Stimulated activated CD4-positive, alpha-beta T cell treated with anti-CD3 and anti-CD28 coated beads, Interleukin-1b, Interleukin-23, amount 100 ng/mL, for 24 hours (primary cell): ENCODE data around the gene NHSL1.

Experiments used
- DNase-seq, 4 experiments: peaks; one replicate each; pipeline ENCODE4 v3.0.0-alpha.2; 2020; ENCODE audit warnings: low read depth in 4 of 4, low spot score in 1 of 4

Gene NHSL1

GRCh38 chr6:138465007-138465645 is 34.2 kb downstream of the NHSL1 start:
- DNase-seq: no peak

GRCh38 chr6:138464085-138464484 is 35.2 kb downstream of the NHSL1 start:
- no peak for DNase-seq

GRCh38 chr6:138461647-138462046 is 37.6 kb downstream of the NHSL1 start:
- no peak for DNase-seq

GRCh38 chr6:138456401-138456790 is 42.9 kb downstream of the NHSL1 start:
- no peak for DNase-seq

GRCh38 chr6:138455746-138456400 is 43.4 kb downstream of the NHSL1 start:
- no peak for DNase-seq

- DNase-seq: peak in 2 of 4 experiments; percentile 32 to 42
Measured at GRCh38 chr6:138454981-138455706, 44.1 kb downstream of the NHSL1 start.

- no peak for DNase-seq
Measured at GRCh38 chr6:138451043-138451442, 48.3 kb downstream of the NHSL1 start.

- no peak for DNase-seq
Measured at GRCh38 chr6:138450445-138450844, 48.8 kb downstream of the NHSL1 start.

- DNase-seq: no peak
Measured at GRCh38 chr6:138446821-138447220, 52.5 kb downstream of the NHSL1 start.

- no peak for DNase-seq
Measured at GRCh38 chr6:138443979-138444378, 55.3 kb downstream of the NHSL1 start.

- DNase-seq: no peak
Measured at GRCh38 chr6:138442663-138443062, 56.6 kb downstream of the NHSL1 start.

- DNase-seq: no peak
Measured at GRCh38 chr6:138441965-138442364, 57.3 kb downstream of the NHSL1 start.

GRCh38 chr6:138440758-138441357 is 58.4 kb downstream of the NHSL1 start:
- no peak for DNase-seq

- DNase-seq: no peak
Measured at GRCh38 chr6:138440296-138440695, 59.0 kb downstream of the NHSL1 start.

GRCh38 chr6:138439546-138439945 is 59.7 kb downstream of the NHSL1 start:
- no peak for DNase-seq

- no peak for DNase-seq
Measured at GRCh38 chr6:138434925-138435324, 64.4 kb downstream of the NHSL1 start.

- DNase-seq: no peak
Measured at GRCh38 chr6:138434096-138434495, 65.2 kb downstream of the NHSL1 start.

GRCh38 chr6:138432063-138432356 is 67.3 kb downstream of the NHSL1 start:
- DNase-seq: no peak

- no peak for DNase-seq
Measured at GRCh38 chr6:138431256-138432062, 67.8 kb downstream of the NHSL1 start.

GRCh38 chr6:138430361-138431145 is 68.7 kb downstream of the NHSL1 start:
- no peak for DNase-seq

GRCh38 chr6:138429761-138430160 is 69.5 kb downstream of the NHSL1 start:
- no peak for DNase-seq
